SK-N-MC (cell line): Measurements from ENCODE around the gene B3GALT5.
"Not testable (repeated sequence)": the region's sequence is repeated elsewhere in the genome, so short reads cannot be mapped to it uniquely, and the experiment has no call there.

ENCODE experiments used
- DNase-seq: peaks from one replicate; pipeline ENCODE4 v3.0.0-alpha.2; 2011; ENCODE audit warnings: low read depth, low spot score
- H3K27ac ChIP-seq: fragments of 200-600 bp; sonication (generic); 2 replicates; pipeline ENCODE4 v1.5.1; 2016; ENCODE audit warnings: mixed run types
- H3K36me3 ChIP-seq: fragments of 200-600 bp; sonication (generic); 2 replicates; pipeline ENCODE4 v1.6.1; 2017; ENCODE audit warnings: antibody characterized with exemption, low read length, mixed read lengths; ENCODE audit not compliant: insufficient read depth
- H3K4me3 ChIP-seq: fragments of 200-600 bp; sonication (generic); 2 replicates; pipeline ENCODE4 v1.5.1; 2016
- H3K9ac ChIP-seq: fragments of 200-600 bp; sonication (generic); 2 replicates; pipeline ENCODE4 v1.8.0; 2017; ENCODE audit warnings: mixed run types, mixed read lengths; ENCODE audit not compliant: insufficient read length
- H3K9me3 ChIP-seq: fragments of 200-600 bp; sonication (generic); 2 replicates; pipeline ENCODE4 v1.6.1; 2017; ENCODE audit warnings: low read depth, mild to moderate bottlenecking, antibody characterized with exemption, low read length, moderate library complexity, mixed read lengths
- EZH2 ChIP-seq: fragments of 200-600 bp; sonication (generic); IDR thresholded peaks from one replicate; pipeline ENCODE4 v1.6.1; 2017; ENCODE audit warnings: antibody characterized with exemption
- FOXP2 ChIP-seq: optimal IDR thresholded peaks from 2 replicates; pipeline ENCODE3; 2011; ENCODE audit warnings: mild to moderate bottlenecking, moderate library complexity; ENCODE audit not compliant: insufficient read depth; ENCODE audit errors: extremely low read length, control extremely low read depth
- POLR2AphosphoS5 ChIP-seq: IDR thresholded peaks from 2 replicates; pipeline ENCODE4 v1.6.1; 2012; ENCODE audit warnings: mild to moderate bottlenecking, low read depth, low read length, borderline replicate concordance

Gene B3GALT5

DNA sequence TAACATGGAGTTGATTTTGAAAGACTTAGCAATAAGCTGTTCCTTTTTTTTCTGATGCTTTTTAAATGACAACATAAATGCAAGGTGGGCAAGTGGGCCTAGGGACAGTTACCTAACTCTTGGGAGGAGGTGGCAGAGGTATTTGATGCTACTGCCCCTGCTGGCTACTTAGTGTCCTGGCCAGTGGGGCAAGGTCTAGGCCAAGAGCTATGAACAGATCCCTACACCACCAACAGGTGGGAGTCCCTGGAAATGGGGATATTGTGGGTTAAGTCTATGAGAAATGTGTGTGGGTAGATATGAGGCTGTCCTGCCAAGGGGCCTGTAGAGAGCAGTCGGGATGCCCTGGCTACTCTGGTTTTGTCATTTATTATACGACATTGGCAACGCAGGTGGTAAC is 31.3 kb upstream of the B3GALT5 start:
- no peak for DNase-seq
- H3K27ac ChIP-seq: no peak overlapping the region
- no peak for TF ChIP-seq POLR2AphosphoS5
- no peak for TF ChIP-seq EZH2
- TF ChIP-seq FOXP2: no peak
- no peaks in the 10 kb centered on the region for H3K9me3 ChIP-seq
- no peak overlapping the region for H3K4me3 ChIP-seq
- H3K36me3 ChIP-seq: no peaks in the 10 kb centered on the region
- no peak overlapping the region for H3K9ac ChIP-seq

DNA sequence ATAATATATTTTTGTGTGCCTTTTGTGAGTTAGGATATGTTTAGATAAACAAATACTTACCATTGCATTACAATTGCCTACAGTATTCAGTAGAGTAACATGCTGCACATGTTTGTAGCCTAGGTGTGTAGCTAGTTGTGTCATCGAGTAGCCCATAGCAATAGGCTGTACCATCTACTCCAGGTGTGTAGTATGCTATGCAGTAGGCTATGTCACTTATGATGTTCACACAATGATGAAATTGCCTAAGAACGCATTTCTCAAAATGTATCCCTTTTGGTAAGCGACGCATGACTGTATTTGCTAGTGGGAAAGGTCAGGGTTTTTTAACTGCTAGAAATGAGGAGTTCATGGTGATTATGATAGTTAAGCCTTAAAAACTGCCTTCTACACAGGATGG is 30.0 kb upstream of the B3GALT5 start:
- Histone ChIP-seq H3K9ac (no peak overlapping the region), H3K9me3 (no peaks in the 10 kb centered on the region), H3K4me3 (no peak overlapping the region), H3K27ac (no peak overlapping the region), H3K36me3 (no peaks in the 10 kb centered on the region)
- DNase-seq: no peak
- TF ChIP-seq POLR2AphosphoS5 (no peak), EZH2 (no peak), FOXP2 (no peak)

DNA sequence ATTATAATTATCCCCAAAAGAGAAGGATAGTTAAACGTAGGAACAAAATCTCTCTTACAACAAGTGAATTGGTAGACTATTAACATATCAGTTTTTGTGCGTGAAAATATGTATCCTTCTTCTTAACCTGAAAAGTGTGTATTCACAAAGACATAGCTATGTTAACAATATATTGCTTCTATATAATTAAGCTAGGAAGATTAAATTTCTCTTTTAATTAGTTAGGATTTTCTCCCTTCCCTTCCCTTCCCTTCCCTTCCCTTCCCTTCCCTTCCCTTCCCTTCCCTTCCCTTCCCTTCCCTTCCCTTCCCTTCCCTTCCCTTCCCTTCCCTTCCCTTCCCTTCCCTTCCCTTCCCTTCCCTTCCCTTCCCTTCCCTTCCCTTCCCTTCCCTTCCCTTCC is 29.2 kb upstream of the B3GALT5 start:
- H3K27ac ChIP-seq, H3K9me3 ChIP-seq: not testable (repeated sequence)

DNA sequence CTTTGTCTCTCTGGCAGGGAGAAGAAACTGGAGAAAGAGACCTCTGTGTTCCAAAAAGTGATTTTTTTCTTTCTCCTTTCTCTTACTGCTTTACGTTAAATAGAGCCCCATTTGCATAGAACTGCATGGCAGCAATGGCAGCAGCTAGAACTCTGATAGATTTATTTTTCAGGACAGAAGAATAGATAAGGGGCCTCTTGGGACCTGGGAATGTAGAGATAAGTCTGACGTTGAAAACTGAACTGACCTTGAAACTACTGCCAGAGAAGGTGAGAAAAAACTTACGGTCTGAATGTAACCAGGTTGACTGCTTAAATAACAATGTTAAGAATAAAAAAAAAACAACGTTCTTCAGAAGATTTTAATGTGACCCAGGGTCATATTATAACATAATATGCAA is 25.4 kb upstream of the B3GALT5 start:
- no peak overlapping the region for H3K9ac ChIP-seq
- TF ChIP-seq EZH2 (no peak), POLR2AphosphoS5 (no peak), FOXP2 (no peak)
- 0 out of 2 replicates have a peak, but pooled peaks cover 3% of the 10 kb centered on the region for H3K9me3 ChIP-seq
- DNase-seq: no peak
- no peak overlapping the region for H3K4me3 ChIP-seq
- H3K36me3 ChIP-seq: no peaks in the 10 kb centered on the region
- H3K27ac ChIP-seq: no peak overlapping the region

More for the DNA sequence above, 29.2 kb upstream of the B3GALT5 start:
- not testable (repeated sequence) for H3K9ac ChIP-seq, DNase-seq, H3K36me3 ChIP-seq, H3K4me3 ChIP-seq

DNA sequence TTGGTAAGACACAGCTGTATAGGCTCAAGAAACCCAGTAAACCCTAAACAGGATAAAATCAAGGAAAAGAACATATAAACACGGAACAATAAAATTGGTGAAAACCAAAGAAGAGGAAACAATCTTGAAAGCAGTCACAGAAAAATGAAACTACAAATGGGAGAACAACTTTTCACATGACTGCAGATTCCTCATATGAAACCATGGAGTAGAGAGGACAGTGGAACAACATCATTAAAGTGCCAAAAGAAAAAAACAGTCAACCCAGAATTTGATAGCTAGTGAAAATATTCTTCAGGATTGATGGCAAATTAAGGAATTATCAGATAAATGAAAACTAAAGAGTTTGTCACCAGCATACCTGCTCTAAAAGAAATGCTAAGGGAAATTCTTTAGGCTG is 23.9 kb upstream of the B3GALT5 start:
- H3K4me3 ChIP-seq: no peak overlapping the region
- H3K36me3 ChIP-seq: no peaks in the 10 kb centered on the region
- TF ChIP-seq EZH2: no peak
- no peak for TF ChIP-seq POLR2AphosphoS5
- no peak for TF ChIP-seq FOXP2
- H3K9ac ChIP-seq: no peak overlapping the region
- 0 out of 2 replicates have a peak, but pooled peaks cover 3% of the 10 kb centered on the region for H3K9me3 ChIP-seq
- H3K27ac ChIP-seq: no peak overlapping the region
- DNase-seq: no peak

DNA sequence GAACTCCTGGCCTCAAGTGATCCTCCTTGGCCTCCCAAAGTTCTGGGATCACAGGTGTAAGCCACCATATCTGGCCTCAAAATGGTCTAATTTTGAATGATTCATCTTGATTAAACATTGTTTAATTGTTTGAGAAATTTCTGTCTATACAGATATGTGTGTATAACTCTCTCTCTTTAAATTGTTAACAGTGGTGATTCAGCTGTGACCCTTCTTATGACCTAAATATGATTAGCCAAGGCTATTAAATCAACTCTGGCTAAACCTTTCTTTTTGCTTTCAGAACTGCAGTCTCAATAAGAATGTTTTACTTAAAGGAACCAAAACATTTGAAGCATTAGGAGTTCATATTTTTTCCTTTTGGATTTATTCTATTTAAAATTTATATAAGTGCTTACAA is 19.2 kb upstream of the B3GALT5 start:
- no peak for TF ChIP-seq EZH2
- no peak for TF ChIP-seq POLR2AphosphoS5
- no peak for TF ChIP-seq FOXP2
- H3K9me3 ChIP-seq: 0 out of 2 replicates have a peak, but pooled peaks cover 3% of the 10 kb centered on the region
- no peaks in the 10 kb centered on the region for H3K36me3 ChIP-seq
- no peak overlapping the region for H3K4me3 ChIP-seq
- H3K27ac ChIP-seq: no peak overlapping the region
- DNase-seq: no peak
- H3K9ac ChIP-seq: no peak overlapping the region

DNA sequence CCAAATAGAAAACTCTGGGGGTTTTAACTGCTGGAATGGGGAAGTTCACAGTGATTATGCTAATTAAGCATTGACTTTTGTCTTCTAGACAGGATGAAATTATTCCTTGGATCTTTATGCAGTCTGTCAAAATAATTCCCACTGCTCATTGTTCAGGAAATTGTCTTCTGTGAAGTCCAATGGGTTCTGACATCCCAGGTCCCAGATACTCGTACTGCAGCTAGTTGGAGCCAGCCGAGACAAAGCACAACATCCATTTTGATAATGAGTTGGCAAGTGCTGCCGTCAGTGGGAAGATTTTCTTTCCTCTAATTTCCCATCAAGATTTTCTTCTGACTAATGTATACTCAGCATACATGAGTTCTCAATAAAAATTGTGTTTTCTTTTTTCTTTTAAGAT is 17.3 kb upstream of the B3GALT5 start:
- Histone ChIP-seq H3K36me3 (no peaks in the 10 kb centered on the region), H3K27ac (no peak overlapping the region)
- DNase-seq: no peak

DNA sequence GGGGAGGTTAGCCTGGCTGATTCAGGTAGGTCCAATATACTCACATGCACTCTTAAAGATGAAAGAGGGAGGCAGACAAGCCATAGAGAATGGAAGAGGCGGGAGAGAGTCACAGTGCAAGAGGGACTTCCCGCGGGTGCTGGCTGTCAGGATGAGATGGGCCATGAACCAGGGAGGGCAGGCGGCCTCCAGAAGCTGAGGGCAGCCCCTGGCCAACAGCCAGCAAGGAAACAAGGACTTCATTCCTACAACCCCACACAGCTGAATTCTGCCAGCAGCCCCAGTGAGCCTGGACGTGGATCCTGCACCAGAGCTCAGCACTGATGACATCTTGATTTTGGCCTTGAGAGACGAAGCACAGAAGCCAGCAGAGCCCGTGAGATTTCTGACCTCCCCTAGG is 15.1 kb upstream of the B3GALT5 start:
- Histone ChIP-seq H3K9me3 (no peaks in the 10 kb centered on the region), H3K4me3 (no peak overlapping the region), H3K27ac (no peak overlapping the region), H3K36me3 (no peaks in the 10 kb centered on the region), H3K9ac (no peak overlapping the region)
- no peak for TF ChIP-seq EZH2
- no peak for TF ChIP-seq FOXP2
- no peak for TF ChIP-seq POLR2AphosphoS5
- no peak for DNase-seq

More for the DNA sequence above, 17.3 kb upstream of the B3GALT5 start:
- Histone ChIP-seq H3K9me3 (no peaks in the 10 kb centered on the region), H3K4me3 (no peak overlapping the region), H3K9ac (no peak overlapping the region)
- TF ChIP-seq POLR2AphosphoS5: no peak

DNA sequence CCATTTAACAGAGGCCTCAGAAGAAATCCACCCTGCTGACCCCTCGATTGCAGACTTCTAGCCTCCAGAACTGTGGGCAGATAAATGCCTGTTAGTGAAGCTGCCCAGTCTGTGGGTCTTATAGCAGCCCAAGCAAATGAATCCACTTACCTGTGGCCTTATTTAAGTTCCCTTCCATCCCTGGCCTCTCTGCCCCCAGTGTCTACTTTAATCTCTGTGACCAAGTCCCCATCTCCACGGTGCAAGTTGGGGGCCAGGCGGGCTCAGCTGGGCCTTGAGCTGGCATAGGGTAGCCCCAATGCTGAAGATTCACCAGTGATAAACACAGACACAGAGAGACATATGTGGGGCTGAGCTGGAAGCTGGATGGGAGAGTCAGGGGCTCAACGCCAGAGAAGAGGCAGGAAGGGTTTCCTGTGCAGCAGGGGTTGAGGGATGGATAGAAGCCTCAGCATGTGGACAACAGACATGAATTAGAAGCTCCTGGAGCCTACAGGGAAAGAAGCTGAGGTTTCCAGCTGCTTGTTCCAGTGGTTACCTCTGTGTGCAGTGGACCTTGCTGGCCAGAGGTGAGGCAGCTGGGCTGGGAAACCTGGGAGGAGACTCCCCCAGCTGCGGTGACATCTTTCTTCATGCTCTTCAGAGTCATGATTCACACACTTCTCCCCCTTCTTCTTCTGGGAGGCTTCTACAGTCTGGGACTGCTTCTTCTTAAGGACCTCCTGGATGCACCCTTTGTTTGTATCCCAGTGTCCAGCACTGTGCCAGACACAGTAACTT is 13.4 kb upstream of the B3GALT5 start:
- DNase-seq: no peak
- TF ChIP-seq EZH2 (no peak), FOXP2 (no peak), POLR2AphosphoS5 (no peak)
- no peak overlapping the region for H3K9ac ChIP-seq
- no peak overlapping the region for H3K4me3 ChIP-seq
- H3K36me3 ChIP-seq: no peaks in the 10 kb centered on the region
- H3K27ac ChIP-seq: no peak overlapping the region
- H3K9me3 ChIP-seq: no peaks in the 10 kb centered on the region
